RWPE1 (cell line): Measurements from ENCODE around the gene DDX47.
A peak's percentile ranks its signal among the peaks of the same experiment; 100 is the strongest.

Experiments used
- CTCF ChIA-PET: fragments of 350-600 bp; sonication (Branson Sonifier 250); formaldehyde crosslinking; extraction: SDS; loops from one replicate; lab custom pipeline; 2021; lab: Yijun Ruan, JAX
- POLR2A ChIA-PET: fragments of 400-600 bp; formaldehyde crosslinking; extraction: SDS; loops from one replicate; lab custom pipeline; 2020; ENCODE audit warnings: antibody characterized with exemption; ENCODE audit not compliant: low non-redundant PET; lab: Yijun Ruan, JAX
- DNase-seq: peaks from one replicate; pipeline ENCODE4 v3.0.0; 2012; ENCODE audit warnings: low spot score
- H3K27ac ChIP-seq: fragments of 450-650 bp; 2 replicates; pipeline ENCODE4 v1.5.1; 2017
- CTCF ChIP-seq: fragments of 450-650 bp; conservative IDR thresholded peaks from 2 replicates; pipeline ENCODE4 v1.5.1; 2017; ENCODE audit warnings: low read depth, mild to moderate bottlenecking

Gene DDX47

GRCh38 chr12:12864243-12864642 is 51.1 kb downstream of the DDX47 start:
- TF ChIP-seq CTCF, result no peak
- H3K27ac ChIP-seq, result no peak overlapping the region
- ChIA-PET POLR2A (no interaction called here), CTCF (no interaction called here)
- DNase-seq, result no peak

GRCh38 chr12:12868477-12869235 is 55.5 kb downstream of the DDX47 start:
- ChIA-PET POLR2A (no interaction called here), CTCF (no interaction called here)
- no peak overlapping the region for H3K27ac ChIP-seq
- TF ChIP-seq CTCF, result no peak
- DNase-seq, result no peak

- peak; percentile 60 for DNase-seq
- CTCF ChIA-PET, result no interaction called here
Observed at GRCh38 chr12:12870465-12870864, 57.3 kb downstream of the DDX47 start.

GRCh38 chr12:12871587-12872138 is 58.5 kb downstream of the DDX47 start:
- no peak for DNase-seq
- CTCF ChIA-PET, result interaction anchor here (0.8 to 1.0 kb wide), 3 partner anchors 19 to 34 kb away, joined by 3 to 8 read pairs (median 7); partner anchors contain the start of gene GPRC5A
- peak overlapping the region; percentile 79 for H3K27ac ChIP-seq
- POLR2A ChIA-PET, result interaction anchor here (0.6 to 1.9 kb wide), 3 partner anchors 20 to 85 kb away, joined by 3 to 5 read pairs (median 4); partner anchors contain the start of gene GPRC5A
- TF ChIP-seq CTCF, result no peak

More at GRCh38 chr12:12870465-12870864, 57.3 kb downstream of the DDX47 start:
- no peak for TF ChIP-seq CTCF
- POLR2A ChIA-PET, result no interaction called here
- H3K27ac ChIP-seq, result no peak overlapping the region

GRCh38 chr12:12872139-12872933 is 59.2 kb downstream of the DDX47 start:
- DNase-seq, result peak; percentile 73
- TF ChIP-seq CTCF, result no peak
- peak overlapping the region; percentile 79 for H3K27ac ChIP-seq
- ChIA-PET POLR2A (interaction anchor here (0.6 to 1.9 kb wide), 5 partner anchors 19 to 84 kb away, joined by 3 to 5 read pairs (median 4); partner anchors contain the start of gene GPRC5A), CTCF (interaction anchor here (0.8 to 1.0 kb wide), 4 partner anchors 18 to 35 kb away, joined by 3 to 8 read pairs (median 5); partner anchors contain the start of gene GPRC5A)

GRCh38 chr12:12872934-12873275 is 59.8 kb downstream of the DDX47 start:
- TF ChIP-seq CTCF, result no peak
- ChIA-PET POLR2A (interaction anchor here (1.0 to 1.9 kb wide), 2 partner anchors 18 to 37 kb away, joined by 4 to 5 read pairs; partner anchors contain the start of gene GPRC5A), CTCF (interaction anchor here (0.6 to 0.9 kb wide), 3 partner anchors 17 to 103 kb away, joined by 3 to 4 read pairs (median 3); partner anchors contain the start of gene GPRC5A)
- peak overlapping the region; percentile 79 for H3K27ac ChIP-seq
- peak; percentile 74 for DNase-seq
